ENCODE measurements around the gene BLNK.

BLNK gene

DNA sequence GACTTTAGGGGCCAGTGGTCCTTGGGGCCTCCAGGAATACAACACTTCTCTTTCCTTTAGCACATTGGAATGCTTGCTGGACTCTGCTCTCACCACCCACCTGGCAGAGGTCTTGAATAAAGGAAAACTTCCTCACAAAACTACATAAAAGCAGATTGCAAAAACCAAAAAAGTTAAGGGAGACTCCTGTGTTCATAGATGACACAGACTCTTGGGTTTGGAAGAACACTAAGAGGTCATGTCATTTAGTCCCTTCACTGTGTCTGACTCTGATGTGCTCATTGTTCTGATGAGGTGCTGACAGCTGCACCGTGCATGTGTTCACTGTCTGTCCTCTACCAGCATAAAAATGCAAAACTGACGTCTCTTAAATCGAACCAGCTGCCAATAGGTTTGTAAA, 11.4 kb downstream of the BLNK start:
- no peak for DNase-seq

DNA sequence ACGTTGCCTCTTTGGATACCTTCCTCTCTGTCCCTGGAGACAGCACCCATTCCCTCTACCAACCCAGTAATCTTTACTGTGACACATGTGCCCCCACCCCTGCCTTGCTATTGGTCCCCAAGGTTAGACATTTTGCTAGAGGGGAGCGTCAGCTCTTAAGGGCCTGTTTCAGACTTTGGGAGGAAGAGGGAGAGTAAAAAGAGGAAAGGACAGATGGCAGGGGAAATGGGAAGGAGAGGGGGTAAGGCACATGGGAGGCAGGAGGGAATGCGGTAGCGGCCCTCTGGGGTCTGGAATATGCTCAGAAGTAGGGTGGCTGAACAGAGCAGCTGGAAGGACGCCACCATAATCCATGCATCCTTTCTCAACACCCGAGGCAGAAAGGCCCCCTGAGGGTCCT, 12.2 kb downstream of the BLNK start:
- DNase-seq = no peak

DNA sequence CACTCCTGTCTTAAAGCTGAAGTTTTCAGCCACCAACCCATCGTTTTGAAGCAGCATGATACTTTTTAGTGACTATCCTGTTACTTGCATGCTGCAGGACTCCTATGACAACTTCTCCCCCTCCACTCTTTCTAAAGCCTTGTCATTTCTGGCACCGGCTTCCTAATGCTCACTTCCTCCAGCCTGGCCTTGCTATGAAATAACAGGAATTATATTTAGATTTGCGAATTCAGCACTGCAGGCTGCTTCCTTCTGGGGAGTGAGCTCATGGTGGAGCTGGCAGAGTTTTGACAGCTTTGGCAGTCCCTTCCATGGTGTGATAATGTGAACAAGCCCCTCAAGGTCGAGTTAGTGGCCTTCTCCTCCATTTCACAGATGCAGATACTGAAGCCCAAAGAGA, 13.4 kb downstream of the BLNK start:
- no peak for DNase-seq

DNA sequence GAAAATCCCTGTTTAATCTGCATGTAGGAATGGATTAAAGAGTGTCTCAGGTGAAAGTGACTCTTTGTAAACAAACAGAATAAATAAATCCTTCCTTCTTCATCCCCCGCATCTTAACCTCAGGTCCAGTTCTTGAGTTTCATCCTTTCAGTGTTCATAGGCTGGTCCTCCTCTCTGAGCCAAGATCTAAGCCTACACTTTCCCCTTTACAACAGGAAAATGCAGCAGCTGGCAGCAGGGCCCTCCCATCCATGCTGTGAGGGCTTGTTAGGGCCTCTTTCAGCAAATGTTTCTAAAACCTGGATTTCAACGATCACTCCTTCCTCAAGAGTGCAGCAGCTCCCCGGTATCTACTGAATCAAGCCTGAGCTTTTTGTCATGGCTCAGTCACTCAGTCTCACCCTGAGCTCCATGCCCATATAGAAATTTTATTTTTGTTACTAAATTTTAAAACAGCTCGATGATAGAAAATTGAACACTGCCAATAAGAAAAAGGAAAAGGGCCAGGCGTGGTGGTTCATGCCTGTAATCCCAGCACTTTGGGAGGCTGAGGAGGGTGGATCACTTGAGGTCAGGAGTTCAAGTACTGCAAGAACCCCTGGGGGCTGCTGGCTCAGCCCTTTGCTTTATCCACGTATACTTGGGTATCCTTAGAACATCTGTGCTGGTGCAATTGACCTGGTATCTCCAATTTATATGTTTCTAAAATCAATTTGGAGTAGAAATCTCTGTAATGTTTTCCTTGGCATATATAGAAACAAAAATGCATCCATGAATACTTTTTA, 15.6 kb downstream of the BLNK start:
- no peak for DNase-seq

DNA sequence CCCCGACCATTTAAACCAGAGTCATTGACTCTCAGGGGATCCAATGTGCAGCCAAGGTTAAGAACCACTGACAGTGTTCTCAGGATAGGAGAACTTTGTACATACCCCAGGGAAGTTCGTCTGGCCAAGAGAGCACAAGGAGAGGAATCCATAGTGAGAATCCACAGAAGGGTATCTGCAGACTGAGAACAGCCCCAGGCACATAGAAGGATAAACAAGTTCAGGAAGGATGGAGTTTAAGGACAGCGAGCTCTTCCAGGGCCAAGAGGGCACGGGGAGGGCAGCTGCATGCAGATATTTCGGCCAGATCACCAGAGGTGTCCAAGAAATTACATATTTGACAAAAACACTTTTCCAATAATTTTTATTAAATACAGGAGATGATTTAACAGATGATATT, 16.4 kb downstream of the BLNK start:
- DNase-seq = no peak

DNA sequence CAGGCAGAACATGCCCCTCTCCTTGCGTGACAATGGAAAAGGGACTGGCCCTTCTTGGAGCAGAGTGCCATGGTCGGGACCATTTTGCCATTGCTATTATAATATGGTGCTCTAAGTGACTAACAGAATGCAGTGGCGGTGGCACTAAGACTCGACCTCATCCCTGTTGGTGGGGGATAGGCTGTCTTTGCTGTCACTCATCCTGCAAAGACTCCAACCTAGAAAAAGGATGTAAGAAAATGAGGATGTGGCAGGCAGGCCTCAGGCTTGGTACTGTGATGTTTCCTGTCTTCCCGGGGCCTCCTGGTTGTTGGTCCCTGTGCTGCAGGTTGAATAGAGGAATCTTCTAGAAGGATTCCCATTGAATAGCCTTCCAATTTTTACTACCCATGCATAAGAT, 18.6 kb downstream of the BLNK start:
- no peak for DNase-seq

DNA sequence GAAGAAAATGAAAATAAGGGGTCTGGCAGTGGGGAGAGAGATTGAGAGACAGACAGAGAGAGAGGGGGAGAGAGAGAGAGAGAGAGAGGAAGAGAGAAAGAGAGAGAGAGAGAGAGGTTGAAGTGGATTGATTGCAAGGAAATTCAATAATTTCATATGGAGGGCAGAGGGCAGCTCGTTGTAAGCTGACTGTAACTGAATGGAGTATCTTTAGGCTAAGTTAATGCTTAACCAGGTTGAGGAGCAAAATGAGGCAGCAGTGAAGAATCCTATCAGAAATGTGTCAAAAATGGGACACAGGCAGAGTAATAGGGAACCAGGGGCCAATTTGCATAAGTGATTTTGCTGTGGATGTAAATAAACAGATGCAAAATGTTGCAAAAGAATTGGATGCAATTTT, 21.0 kb downstream of the BLNK start:
- DNase-seq = no peak

DNA sequence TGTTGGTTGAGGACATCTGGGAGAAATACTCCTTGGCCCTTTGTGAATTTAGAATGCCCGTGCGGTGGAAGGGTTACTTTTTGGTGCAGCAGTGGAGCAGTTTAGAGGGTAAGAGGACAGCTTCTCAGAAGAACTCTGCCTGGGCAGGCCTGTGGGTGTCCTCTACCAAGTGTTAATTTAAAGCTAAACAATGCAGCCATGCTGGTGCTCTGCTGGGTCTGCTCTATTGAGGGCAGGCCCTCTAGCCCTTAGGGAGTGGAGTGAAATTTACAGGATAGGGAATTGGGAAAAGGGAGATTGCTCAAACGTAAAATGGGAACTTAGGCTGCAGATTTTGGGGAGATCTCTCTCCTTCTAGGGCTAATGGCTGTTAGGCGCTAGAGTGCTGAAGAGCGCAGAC, 22.1 kb downstream of the BLNK start:
- DNase-seq = no peak

DNA sequence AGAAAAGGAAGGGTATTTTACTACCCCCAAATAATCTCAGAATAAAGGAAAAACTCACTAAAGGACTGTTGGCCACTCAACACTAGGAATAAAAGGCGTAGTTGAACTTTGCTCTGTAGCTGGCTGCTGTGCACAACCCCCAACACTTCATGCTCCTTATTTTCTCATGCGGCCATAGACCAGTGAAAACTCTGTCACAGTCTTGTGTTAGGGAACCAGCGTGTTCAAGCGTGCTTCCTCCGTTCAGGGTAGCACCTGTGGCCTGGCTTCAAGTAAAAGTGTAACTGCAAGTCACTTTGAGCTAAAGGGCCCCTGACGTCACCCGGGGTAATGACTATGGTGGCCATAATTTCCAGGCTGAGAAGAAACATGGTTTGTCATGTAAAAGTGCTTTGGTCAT, 27.0 kb downstream of the BLNK start:
- DNase-seq = no peak

DNA sequence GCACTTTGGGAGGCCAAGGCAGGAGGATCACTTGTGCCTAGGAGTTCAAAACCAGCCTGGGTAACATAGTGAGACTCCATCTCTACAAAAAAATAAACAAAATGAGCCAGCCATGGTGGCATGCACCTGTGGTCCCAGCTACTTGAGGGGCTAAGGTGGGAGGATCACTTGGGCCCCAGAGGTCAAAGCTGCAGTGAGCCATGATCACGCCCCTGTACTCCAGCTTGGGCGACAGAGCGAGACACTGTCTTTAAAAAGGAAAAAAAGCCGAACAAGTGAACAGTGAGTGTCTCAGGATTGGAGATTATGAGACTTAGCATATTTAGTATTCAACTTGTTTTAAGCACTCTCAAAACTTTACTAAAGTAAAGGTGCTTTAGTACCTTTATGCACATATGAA, 28.1 kb downstream of the BLNK start:
- no peak for DNase-seq

DNA sequence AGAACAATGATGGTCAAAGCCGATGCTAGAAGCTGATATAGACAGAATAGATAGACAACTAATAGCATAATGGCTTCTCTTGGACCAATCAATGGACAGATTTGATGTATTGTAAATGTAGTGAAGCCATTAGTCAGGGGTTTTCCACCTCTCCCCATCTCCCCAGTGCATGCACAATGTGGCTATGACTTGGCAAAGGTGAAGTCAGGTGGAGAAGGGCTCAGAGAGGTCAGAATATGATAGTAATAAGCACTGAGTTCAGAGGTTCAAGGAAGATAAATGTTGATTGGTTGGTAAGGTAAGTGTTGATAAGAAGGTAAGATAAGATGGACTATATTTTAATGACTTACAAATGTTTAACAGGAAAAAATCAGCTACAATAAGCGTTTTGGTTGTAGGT, 28.5 kb downstream of the BLNK start:
- no peak for DNase-seq

DNA sequence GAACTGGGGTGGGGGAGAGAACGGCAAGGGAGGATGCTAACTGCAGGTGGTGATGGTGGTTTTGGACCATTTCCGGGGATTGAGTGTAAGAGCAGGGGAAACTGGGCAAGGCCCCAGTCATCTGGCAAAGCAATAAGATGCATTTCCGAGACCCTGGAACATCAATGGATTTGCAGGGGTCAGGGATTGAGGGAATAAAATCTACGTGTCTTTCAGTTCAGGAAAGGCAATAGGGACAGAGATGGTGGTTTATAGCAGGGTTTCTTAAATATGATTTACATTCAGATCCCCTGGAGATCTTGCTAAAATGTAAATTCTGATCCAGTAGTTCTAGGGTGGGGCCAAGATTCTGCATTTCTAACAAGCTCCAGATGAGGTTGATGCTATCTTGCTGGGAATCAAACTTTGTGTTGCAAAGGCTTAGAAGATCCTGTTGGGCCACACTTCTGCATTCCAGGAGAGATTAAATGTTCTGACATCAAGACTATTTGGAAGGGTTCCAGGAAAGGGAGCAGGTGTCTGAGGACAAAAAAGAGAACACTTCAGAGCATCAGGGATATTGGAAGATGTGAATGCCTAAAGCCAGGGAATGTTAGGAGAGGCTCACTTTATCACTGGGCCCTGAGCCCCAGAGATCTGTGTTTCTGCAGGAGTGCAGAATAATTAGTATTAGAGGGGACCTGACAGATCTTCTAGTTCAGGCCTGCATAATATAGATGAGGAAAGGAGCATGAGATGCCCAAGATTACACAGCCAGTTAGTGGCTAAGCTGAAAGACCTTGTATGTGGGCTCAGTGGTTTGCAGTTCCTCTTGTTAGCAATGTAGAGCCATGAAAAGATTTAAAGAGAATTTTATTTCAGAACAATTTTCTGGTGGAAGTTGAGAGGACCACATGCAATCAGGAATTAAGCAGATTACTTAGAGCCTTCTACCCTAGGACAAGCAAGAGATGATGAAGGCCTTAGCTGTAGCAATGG, 32.4 kb downstream of the BLNK start:
- no peak for DNase-seq

DNA sequence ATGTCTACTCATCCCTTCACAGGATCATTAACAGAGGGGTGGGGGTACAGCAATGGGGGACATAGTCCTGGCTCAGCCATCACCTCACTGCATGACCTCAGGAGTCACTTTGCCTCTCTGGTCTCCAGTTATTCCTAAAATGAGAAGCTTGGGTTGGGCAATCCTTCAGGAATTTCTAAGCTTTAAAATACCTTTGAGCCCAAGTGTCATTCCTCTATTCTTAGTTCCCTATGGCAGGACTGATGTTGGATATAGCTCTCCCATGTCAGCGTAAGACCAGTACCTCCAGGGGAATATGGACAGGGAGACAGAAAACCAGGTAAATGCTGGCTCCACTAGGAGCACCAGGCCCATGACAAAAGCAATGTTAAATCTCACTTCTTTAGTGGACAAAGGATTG, 34.5 kb downstream of the BLNK start:
- DNase-seq = no peak

DNA sequence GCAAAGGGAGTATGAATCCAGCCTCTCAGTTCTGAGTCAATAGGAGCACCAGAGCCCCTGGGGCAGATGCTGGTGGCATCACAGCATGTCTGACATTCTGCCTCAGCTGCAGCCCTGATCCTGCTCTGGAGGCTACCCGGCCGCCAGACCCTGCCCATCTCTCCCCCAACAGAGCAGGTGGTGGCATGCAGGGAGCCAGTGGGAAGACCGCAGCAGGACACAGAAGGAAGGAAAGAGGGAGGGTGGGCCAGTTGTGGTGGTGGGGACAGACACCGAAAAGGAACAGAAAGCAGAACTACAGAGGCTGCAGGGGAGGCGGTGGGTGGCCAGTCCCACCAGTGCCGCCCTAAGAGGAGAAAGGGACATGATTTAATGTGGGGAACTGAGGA, 35.3 kb downstream of the BLNK start:
- no peak for DNase-seq

DNA sequence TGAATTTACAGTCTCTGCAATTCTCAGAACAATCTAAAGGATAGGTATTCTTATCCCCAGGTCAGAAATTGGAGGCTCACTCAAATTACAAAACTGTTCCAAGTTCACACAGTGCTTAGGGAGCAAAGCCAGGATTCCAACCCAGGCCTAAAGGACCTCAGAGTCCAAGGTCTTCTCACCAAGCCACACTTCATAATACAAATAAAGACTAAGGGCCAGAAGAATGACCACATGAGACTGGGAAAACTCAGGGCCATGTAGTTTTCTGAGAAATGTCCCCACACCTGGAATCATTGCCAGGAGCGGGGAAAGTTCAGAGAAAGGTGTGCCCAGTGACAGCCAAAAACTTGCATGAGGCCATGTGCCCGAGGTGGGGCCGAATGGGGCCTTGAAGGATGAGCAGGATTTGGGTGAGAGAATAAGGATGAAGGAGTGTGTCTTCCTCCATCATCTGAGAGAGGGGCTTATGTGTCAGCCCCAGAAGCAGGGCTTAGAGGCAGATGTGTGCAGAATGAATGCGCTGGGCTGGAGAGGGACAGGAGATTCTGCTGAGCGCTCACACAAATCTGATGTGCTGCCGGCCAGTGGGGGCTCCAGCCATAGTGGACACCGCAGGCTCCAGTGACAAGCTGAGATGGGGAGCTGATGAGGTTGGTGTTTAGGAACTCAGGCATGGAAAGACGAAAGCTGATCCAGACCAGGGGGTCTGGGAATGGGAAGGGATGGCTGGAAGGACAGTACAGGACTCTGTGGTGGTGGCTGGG, 35.9 kb downstream of the BLNK start:
- DNase-seq = no peak

DNA sequence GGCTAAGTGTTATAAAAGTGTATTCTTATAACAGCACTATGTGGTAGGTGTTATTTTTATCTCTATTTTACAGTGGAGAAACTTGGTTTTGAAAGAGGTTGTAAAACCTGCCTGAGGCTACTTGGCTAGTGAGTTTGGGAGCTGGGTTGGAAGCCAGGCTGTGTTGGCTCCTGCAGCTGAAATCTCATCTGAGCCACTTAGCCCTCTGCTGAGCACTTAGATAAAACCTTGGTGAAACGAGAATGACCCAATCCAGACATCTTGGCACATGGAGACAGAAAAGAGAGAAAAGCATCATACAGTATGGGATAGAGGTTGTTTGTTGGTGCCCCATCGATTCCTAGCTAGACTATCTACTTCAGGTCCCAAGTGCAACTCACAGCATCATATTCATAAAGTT, 37.4 kb downstream of the BLNK start:
- DNase-seq = no peak

DNA sequence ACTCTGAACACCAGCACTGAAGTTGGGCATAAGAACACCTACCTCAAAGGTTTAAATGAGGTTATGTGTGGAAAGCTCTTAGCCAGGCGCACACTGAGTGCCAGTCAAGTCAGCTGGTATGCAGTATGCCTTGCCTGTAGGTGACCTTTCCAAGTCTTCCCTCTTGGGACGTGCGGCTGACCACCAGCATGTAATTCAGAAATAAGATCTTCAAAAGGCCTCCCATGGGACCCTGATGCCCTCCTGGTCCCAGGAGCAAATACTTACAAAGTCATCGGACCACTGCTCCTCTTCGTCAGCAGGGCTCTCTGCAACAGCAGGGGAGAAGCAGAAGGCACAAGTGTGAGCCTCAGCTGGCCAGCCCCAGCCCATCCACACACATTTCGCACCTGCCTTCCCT, 40.8 kb downstream of the BLNK start:
- DNase-seq = no peak

DNA sequence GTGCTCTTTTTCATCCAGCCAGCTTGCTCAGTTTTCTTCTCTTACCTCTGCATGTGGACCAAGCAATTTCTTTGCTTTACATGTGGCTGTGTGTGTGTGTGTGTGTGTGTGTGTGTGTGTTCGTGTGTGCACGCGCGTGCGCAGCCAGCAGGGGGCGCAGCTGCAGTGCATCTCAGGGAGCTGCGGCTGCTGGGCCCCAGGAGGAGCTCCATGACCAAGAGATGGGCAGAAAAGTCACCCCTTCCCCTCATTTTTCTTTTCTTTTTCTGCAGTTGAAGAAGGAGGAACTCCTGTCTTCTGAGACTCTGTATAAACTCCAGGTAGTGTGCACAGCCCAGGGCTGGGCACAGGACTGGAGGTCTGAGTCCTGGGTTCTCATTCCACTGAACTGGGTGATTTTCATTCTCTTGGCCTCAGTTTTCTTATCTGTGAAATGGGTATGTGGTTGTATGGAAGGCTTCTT, 41.8 kb downstream of the BLNK start:
- no peak for DNase-seq

DNA sequence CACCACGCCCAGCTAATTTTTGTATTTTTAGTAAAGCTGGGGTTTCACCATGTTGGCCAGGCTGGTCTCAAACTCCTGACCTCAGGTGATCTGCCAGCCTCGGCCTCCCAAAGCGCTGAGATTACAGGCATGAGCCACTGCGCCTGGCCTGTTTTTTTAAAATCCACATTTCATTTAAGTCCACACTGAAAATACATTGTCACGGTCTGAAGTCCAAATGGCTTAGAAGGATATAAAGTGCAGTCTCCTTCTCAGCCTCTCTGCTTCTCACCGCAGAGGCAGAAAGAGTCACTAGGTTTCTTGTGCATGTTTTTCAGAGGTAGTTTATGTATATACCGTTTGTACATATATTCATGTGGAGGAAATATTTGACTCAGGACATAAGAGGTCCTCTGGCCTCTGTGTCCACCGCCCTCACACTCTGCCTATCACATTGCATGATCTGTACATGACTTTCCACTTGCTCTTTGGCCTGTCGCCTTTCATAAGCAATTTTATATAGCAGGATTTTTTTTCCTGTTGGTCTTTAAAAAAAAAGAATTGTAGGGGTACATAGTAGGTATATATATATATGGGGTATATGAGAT, 42.9 kb downstream of the BLNK start:
- no peak for DNase-seq

DNA sequence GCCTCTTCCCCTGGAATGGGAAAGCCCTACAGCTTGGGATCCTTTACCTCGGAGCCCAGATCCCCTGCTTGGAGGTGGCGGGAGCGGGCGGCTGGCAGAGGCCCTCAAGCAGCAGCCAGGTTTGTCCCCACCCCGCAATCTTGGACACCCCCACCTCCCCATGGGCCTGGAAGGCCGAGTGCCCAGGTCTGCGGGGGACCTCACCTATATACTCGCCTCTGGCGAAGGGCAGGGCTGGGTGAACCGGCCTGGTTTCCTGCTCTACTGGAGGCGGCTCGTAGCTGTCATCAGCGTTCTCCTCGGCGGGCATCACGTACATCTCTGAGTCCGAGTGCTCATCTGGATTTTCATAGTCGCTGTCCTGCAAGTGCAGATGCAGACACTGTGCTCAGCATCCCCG, 44.2 kb downstream of the BLNK start:
- DNase-seq = no peak

DNA sequence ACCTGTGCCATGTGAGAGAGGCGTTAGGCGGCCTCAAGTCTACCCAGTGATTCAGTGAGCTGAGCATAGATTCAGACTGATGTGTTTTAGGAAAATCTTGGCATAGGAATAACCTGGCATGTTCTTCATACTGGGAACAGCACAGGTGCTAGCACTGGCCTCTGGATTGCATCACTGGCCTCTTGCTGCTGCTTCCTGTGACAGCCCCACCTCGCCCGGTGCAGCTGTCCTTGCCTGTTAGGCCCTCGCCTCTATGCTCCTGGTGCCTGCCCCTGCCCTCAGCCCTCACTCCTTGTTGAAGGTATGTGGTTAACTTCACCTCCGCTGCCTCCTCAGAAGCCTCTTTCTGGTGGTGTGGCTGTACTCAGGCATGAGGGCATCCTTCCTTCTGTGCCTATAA, 46.2 kb downstream of the BLNK start:
- DNase-seq = no peak

DNA sequence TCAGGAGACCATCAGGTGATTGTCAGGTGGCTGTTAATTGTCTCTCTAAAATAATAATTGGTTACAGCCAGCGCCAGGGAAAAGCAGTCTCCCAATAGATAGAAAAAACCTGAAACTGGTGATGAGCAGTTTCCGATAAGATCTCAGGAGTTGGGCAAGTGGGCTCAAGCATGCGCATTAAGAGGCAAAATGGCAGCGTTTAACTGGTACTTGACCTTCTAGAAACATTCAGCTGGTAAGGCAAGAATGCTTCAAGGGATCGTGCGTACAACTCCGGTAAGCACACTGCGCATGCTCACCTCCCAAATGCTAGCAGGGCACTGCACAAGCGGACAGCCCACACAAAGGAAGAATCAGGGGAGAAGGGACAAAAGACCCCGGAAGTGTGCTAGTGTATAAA, 48.5 kb downstream of the BLNK start:
- DNase-seq = no peak

DNA sequence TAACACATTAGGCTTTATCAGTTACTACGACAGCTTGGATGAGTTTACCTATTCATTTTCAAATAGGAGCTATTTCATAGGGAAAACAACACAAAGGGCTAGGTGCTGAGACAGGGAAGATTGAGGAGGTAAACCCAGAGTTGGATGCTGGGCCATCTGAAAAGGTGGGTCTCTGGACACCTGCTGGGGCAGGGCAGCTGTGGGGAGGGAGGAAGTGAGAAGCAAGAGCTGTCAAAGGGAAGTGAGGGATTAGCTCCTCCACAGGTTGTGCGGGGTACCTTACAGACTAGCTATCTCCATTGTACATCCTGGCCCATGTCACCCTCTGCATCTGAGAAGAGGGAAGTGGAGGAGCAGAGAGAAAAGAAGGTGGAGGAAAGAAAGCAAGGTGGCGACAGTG, 48.9 kb downstream of the BLNK start:
- no peak for DNase-seq

Measured in NCI-H2029 treated with DMSO at 0.1 percent for 48 hours (cell line).